Measurements from ENCODE around the gene RPP14. TPM values are rescaled to one million over a fixed set of nuclear protein-coding genes. Genes with fewer than 3 reads are reported as not detected.
A peak's percentile ranks its signal among the peaks of the same experiment; 100 is the strongest.

RPP14 gene
- total RNA-seq, 6 experiments from 2014 or later: 14.5 to 19.9 (median 16.0) TPM

DNA sequence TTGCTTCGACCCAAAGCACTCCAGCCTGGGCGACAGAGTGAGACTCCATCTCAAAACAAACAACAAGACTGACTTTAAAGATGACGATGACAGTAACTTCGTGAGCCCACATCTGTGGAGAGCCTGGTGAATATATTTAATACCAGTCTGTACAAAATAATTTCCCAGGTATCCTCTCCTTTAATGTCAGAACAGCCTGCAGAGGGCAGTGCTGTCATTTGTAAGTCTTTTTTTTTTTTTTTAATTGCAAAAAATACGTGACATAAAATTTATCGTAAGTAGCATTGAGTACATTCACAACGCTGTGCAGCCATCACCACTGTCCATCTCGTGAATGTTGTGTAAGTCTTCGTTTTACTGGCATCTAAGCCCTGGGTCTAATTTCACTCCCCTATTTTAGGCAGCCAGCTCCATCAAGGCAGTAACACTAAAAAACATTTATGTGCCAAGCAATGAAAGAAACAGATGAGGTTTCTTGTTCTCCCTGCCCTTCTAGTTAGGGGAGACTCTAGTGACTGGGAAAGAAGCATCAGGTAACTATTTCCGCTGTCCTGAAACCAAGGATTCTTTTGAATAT is 1.7 kb downstream of the RPP14 start:
- DNase-seq: peak; percentile 46
- Mint-ChIP-seq H3K36me3 (ENCODE audit: low read depth) (peaks cover 23% of the 10 kb centered on the region), H3K27ac (peak overlapping the region; percentile 99), H3K4me3 (peak overlapping the region; percentile 93), H3K27me3 (ENCODE audit: insufficient read depth) (peaks cover 5% of the 10 kb centered on the region), H3K9me3 (no peaks in the 10 kb centered on the region), H3K4me1 (ENCODE audit: low read depth) (peaks cover 24% of the 10 kb centered on the region)
- TF ChIP-seq, protein P1, sequence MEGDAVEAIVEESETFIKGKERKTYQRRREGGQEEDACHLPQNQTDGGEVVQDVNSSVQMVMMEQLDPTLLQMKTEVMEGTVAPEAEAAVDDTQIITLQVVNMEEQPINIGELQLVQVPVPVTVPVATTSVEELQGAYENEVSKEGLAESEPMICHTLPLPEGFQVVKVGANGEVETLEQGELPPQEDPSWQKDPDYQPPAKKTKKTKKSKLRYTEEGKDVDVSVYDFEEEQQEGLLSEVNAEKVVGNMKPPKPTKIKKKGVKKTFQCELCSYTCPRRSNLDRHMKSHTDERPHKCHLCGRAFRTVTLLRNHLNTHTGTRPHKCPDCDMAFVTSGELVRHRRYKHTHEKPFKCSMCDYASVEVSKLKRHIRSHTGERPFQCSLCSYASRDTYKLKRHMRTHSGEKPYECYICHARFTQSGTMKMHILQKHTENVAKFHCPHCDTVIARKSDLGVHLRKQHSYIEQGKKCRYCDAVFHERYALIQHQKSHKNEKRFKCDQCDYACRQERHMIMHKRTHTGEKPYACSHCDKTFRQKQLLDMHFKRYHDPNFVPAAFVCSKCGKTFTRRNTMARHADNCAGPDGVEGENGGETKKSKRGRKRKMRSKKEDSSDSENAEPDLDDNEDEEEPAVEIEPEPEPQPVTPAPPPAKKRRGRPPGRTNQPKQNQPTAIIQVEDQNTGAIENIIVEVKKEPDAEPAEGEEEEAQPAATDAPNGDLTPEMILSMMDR (IDR thresholded peaks at IDR 0.05): peak; percentile 79

GRCh38 chr3:58308728-58309127 is 2.7 kb downstream of the RPP14 start:
- no peaks in the 10 kb centered on the region for H3K9me3 Mint-ChIP-seq
- peaks cover 24% of the 10 kb centered on the region for H3K4me1 Mint-ChIP-seq (ENCODE audit: low read depth)
- peaks cover 5% of the 10 kb centered on the region for H3K27me3 Mint-ChIP-seq (ENCODE audit: insufficient read depth)
- TF ChIP-seq, protein P1 (IDR thresholded peaks at IDR 0.05): no peak
- H3K27ac Mint-ChIP-seq: peak overlapping the region; percentile 51
- H3K36me3 Mint-ChIP-seq (ENCODE audit: low read depth): peaks cover 23% of the 10 kb centered on the region
- DNase-seq: no peak
- H3K4me3 Mint-ChIP-seq: peak overlapping the region; percentile 32; the same call in 1 of the 2 replicates

- H3K4me3 Mint-ChIP-seq: no peak overlapping the region
- H3K4me1 Mint-ChIP-seq (ENCODE audit: low read depth): 0 out of 2 replicates have a peak, but pooled peaks cover 5% of the 10 kb centered on the region
- H3K9me3 Mint-ChIP-seq: no peaks in the 10 kb centered on the region
- DNase-seq: no peak
- TF ChIP-seq, protein P1 (IDR thresholded peaks at IDR 0.05): no peak
- H3K27ac Mint-ChIP-seq: no peak overlapping the region
- H3K27me3 Mint-ChIP-seq (ENCODE audit: insufficient read depth): no peaks in the 10 kb centered on the region
- H3K36me3 Mint-ChIP-seq (ENCODE audit: low read depth): peaks cover 12% of the 10 kb centered on the region
Observed at GRCh38 chr3:58317811-58318210, 11.8 kb downstream of the RPP14 start.

- no peaks in the 10 kb centered on the region for H3K9me3 Mint-ChIP-seq
- H3K36me3 Mint-ChIP-seq (ENCODE audit: low read depth): peaks cover 2% of the 10 kb centered on the region; the same call in 1 of the 2 replicates
- TF ChIP-seq, protein P1 (IDR thresholded peaks at IDR 0.05): no peak
- no peak overlapping the region for H3K4me3 Mint-ChIP-seq
- no peak for DNase-seq
- H3K4me1 Mint-ChIP-seq (ENCODE audit: low read depth): peaks cover 28% of the 10 kb centered on the region
- no peaks in the 10 kb centered on the region for H3K27me3 Mint-ChIP-seq (ENCODE audit: insufficient read depth)
- no peak overlapping the region for H3K27ac Mint-ChIP-seq
Observed at GRCh38 chr3:58321791-58322190, 15.7 kb downstream of the RPP14 start.

GRCh38 chr3:58322793-58323192 is 16.7 kb downstream of the RPP14 start:
- H3K36me3 Mint-ChIP-seq (ENCODE audit: low read depth): no peaks in the 10 kb centered on the region
- no peak overlapping the region for H3K27ac Mint-ChIP-seq
- no peaks in the 10 kb centered on the region for H3K9me3 Mint-ChIP-seq
- no peak overlapping the region for H3K4me3 Mint-ChIP-seq
- no peaks in the 10 kb centered on the region for H3K27me3 Mint-ChIP-seq (ENCODE audit: insufficient read depth)
- no peak for DNase-seq
- TF ChIP-seq, protein P1 (IDR thresholded peaks at IDR 0.05): no peak
- peaks cover 28% of the 10 kb centered on the region for H3K4me1 Mint-ChIP-seq (ENCODE audit: low read depth)
